Neural crest cell (in vitro differentiated cells): ENCODE data around the gene VPS4B. TPM values are rescaled to one million over a fixed set of nuclear protein-coding genes. Genes with fewer than 3 reads are reported as not detected.

Experiments
- DNase-seq: peaks from one replicate; pipeline ENCODE4 v3.0.0; 2021; ENCODE audit warnings: low read depth, mixed read lengths, low spot score
- H3K27ac Mint-ChIP-seq: one replicate; pipeline ENCODE4 v1.8.0; 2021; ENCODE audit warnings: mild to moderate bottlenecking, mixed read lengths; ENCODE audit not compliant: unreplicated experiment
- H3K27me3 Mint-ChIP-seq: 2 replicates; pipeline ENCODE4 v1.8.0; 2021; ENCODE audit warnings: low read depth, mild to moderate bottlenecking, mixed read lengths
- H3K36me3 Mint-ChIP-seq: 2 replicates; pipeline ENCODE4 v1.8.0; 2021; ENCODE audit warnings: low read depth, mild to moderate bottlenecking, mixed read lengths
- H3K4me1 Mint-ChIP-seq: 2 replicates; pipeline ENCODE4 v1.8.0; 2021; ENCODE audit warnings: mixed read lengths
- H3K4me3 Mint-ChIP-seq: one replicate; pipeline ENCODE4 v1.8.0; 2021; ENCODE audit warnings: mild to moderate bottlenecking, mixed read lengths
- H3K9me3 Mint-ChIP-seq: 2 replicates; pipeline ENCODE4 v1.8.0; 2021; ENCODE audit warnings: mixed read lengths
- total RNA-seq: library from RNA; stranded (reverse); gene quantifications from 2 replicates; pipeline ENCODE4 v1.2.1, GENCODE V29; 2021
- TF ChIP-seq, protein P1 (sequence below): fragments of 200-600 bp; sonication (generic); conservative IDR thresholded peaks from 2 replicates; pipeline ENCODE4 v1.5.0; 2021; ENCODE audit warnings: antibody characterized with exemption, mild to moderate bottlenecking

VPS4B gene
- total RNA-seq, 1 donor from 2014 or later, result 34.2 TPM

DNA sequence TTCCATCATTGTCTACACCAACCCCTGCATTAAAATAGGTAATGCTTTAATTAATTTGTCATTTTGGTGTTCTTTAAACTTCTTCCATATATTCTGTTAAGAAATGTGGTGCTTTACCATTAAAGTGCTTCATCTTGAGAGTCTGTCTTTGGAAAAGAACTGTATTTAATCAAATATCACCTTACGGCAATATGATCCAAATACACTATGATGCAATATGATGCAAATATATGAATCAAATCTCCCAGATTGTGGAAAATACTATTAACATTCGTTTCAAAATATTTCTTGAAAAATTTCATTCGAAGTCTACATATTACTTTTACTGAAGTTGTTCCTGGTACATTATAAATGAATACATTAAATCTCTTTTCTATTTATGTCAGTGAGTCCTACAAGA lies 23.0 kb downstream of the VPS4B start:
- Mint-ChIP-seq H3K4me1 (no peaks in the 10 kb centered on the region), H3K27me3 (no peaks in the 10 kb centered on the region), H3K9me3 (no peaks in the 10 kb centered on the region), H3K36me3 (peaks cover 2% of the 10 kb centered on the region), H3K27ac (no peak overlapping the region), H3K4me3 (no peak overlapping the region)
- TF ChIP-seq, protein P1, sequence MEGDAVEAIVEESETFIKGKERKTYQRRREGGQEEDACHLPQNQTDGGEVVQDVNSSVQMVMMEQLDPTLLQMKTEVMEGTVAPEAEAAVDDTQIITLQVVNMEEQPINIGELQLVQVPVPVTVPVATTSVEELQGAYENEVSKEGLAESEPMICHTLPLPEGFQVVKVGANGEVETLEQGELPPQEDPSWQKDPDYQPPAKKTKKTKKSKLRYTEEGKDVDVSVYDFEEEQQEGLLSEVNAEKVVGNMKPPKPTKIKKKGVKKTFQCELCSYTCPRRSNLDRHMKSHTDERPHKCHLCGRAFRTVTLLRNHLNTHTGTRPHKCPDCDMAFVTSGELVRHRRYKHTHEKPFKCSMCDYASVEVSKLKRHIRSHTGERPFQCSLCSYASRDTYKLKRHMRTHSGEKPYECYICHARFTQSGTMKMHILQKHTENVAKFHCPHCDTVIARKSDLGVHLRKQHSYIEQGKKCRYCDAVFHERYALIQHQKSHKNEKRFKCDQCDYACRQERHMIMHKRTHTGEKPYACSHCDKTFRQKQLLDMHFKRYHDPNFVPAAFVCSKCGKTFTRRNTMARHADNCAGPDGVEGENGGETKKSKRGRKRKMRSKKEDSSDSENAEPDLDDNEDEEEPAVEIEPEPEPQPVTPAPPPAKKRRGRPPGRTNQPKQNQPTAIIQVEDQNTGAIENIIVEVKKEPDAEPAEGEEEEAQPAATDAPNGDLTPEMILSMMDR, result no peak
- DNase-seq, result no peak

DNA sequence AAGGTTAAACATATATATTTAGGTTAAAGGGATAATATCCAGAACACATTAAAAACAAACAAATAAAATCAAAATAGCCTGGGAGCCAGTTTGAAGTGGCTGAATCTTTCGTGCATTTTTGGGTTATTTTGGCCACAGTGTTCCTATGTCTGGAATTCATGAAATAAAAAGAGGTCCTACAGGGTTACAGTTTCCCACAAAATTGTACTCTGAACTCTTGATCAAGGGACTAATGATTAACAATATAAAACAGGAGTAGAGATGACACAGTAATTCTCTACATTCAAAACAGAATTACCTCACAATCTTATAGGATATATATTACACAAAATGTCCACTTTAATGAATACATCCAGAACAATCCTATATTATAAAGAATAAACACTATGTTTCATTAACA lies 24.9 kb downstream of the VPS4B start:
- no peak overlapping the region for H3K27ac Mint-ChIP-seq
- no peaks in the 10 kb centered on the region for H3K27me3 Mint-ChIP-seq
- TF ChIP-seq, protein P1, result no peak
- no peak for DNase-seq
- no peaks in the 10 kb centered on the region for H3K4me1 Mint-ChIP-seq
- H3K4me3 Mint-ChIP-seq, result no peak overlapping the region
- no peaks in the 10 kb centered on the region for H3K36me3 Mint-ChIP-seq
- H3K9me3 Mint-ChIP-seq, result no peaks in the 10 kb centered on the region

DNA sequence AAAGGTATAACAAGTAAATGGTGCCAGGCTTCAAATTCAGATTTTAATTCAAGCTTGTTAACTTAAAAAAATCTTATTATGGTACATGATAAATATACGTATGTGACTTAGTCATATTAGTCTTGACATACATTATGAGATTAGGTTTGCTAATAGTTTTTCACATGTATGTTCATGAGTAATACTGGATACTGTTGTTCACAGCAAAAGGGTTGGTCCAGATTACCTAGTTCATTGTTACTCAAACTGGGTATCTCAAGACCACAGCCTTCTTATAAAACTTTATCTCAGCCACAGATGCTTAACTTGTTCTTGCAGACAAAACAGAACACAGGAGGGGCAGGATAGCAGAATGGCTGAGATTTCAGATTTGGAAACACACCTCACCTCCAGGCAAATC lies 26.8 kb downstream of the VPS4B start:
- H3K4me1 Mint-ChIP-seq, result no peaks in the 10 kb centered on the region
- no peaks in the 10 kb centered on the region for H3K27me3 Mint-ChIP-seq
- H3K4me3 Mint-ChIP-seq, result no peak overlapping the region
- TF ChIP-seq, protein P1, result no peak
- no peak for DNase-seq
- H3K27ac Mint-ChIP-seq, result no peak overlapping the region
- H3K9me3 Mint-ChIP-seq, result no peaks in the 10 kb centered on the region
- peaks cover 5% of the 10 kb centered on the region for H3K36me3 Mint-ChIP-seq

DNA sequence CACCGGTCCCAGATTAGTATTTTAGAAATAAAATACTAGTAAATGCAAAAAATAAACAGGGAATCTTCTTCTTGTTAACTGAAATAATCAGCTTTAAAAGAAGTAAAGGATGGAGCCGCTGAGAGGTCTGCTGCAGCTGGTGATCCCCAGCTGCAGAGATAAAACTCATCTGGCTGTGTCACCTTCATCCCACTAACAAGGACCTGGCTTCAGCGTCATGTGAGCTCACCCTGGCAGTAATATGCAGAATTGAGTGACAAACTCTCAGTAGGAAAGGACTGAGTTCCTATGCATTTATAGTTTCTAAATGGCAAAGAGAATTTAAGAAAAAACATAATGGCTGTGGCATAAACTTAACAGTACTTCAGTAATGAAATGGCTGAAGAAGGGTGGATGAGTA lies 27.3 kb downstream of the VPS4B start:
- no peak for DNase-seq
- TF ChIP-seq, protein P1, result no peak
- no peaks in the 10 kb centered on the region for H3K4me1 Mint-ChIP-seq
- no peak overlapping the region for H3K27ac Mint-ChIP-seq
- H3K27me3 Mint-ChIP-seq, result no peaks in the 10 kb centered on the region
- H3K4me3 Mint-ChIP-seq, result no peak overlapping the region
- no peaks in the 10 kb centered on the region for H3K9me3 Mint-ChIP-seq
- H3K36me3 Mint-ChIP-seq, result peaks cover 5% of the 10 kb centered on the region

DNA sequence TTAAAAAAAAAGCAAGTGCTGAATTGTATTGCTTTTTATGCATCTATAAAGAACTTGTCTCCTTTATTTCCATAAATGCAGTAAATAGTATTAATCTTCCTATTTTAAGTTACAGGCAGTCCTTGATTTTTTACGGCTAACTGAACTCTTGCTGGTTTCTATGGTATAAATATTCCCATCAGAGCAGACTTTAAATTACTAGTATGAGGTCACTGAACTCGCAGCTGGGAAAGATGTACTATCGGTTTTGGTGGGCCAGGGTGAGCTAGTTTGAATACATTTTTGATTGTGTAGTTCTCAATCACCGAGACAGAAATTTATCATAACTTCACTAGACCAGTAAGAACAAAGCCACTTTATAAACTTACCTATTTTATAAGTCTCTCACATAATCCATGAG lies 34.4 kb downstream of the VPS4B start:
- Mint-ChIP-seq H3K4me3 (no peak overlapping the region), H3K9me3 (no peaks in the 10 kb centered on the region), H3K4me1 (no peaks in the 10 kb centered on the region), H3K27ac (no peak overlapping the region), H3K36me3 (peaks cover 7% of the 10 kb centered on the region), H3K27me3 (no peaks in the 10 kb centered on the region)
- TF ChIP-seq, protein P1, result no peak
- no peak for DNase-seq

DNA sequence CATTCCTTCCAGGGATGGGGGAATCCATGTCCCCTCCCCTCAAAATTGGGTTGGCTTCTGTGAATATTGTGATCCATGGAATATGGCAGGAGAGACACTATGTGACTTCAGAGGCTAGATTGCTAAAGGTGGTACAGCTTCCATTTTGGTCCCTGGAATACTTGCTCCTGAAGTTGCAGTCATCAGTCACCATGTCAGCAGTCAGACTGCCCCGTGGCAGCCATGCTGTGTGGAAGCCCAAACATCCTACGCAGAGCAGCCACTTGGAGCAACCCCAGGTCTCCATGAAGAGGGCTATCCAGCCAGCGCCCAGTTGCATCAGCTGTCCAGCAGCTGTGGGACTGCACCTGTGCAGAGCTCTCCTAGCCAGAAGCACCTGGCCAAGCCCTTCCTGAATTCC lies 39.4 kb downstream of the VPS4B start:
- Mint-ChIP-seq H3K4me3 (no peak overlapping the region), H3K27me3 (no peaks in the 10 kb centered on the region)
- TF ChIP-seq, protein P1, result no peak

More for the DNA sequence above, 39.4 kb downstream of the VPS4B start:
- no peak for DNase-seq
- no peaks in the 10 kb centered on the region for H3K9me3 Mint-ChIP-seq
- peaks cover 2% of the 10 kb centered on the region for H3K36me3 Mint-ChIP-seq
- no peaks in the 10 kb centered on the region for H3K4me1 Mint-ChIP-seq
- no peak overlapping the region for H3K27ac Mint-ChIP-seq
